Stimulated activated naive B cell treated with anti-CD40 and anti-IgM and Interleukin-4, amounts not matched to agents 10 μg/mL and 1 μg/mL and 100 μg/mL, for 72 hours (primary cell): ENCODE results near the gene ESPL1.
"Not testable (repeated sequence)": the region's sequence is repeated elsewhere in the genome, so short reads cannot be mapped to it uniquely, and the experiment has no call there.

ENCODE experiments used
- ATAC-seq, 2 donors: fragments of 150-1000 bp; cut with Tn5 transposase; replicated peaks; 2 replicates each; pipeline ENCODE4 v1.10.0; 2021; ENCODE audit warnings: moderate library complexity in 1 of 2
- DNase-seq: peaks from one replicate; pipeline ENCODE4 v3.0.0; 2021
- H3K27ac Mint-ChIP-seq: one replicate; pipeline ENCODE4 v1.8.0; 2022; ENCODE audit warnings: mild to moderate bottlenecking, mixed read lengths
- H3K27me3 Mint-ChIP-seq, 2 donors: one replicate each; pipeline ENCODE4 v1.8.0; 2022; ENCODE audit warnings: mixed read lengths in 2 of 2
- H3K36me3 Mint-ChIP-seq, 2 donors: one replicate each; pipeline ENCODE4 v1.8.0; 2022; ENCODE audit warnings: mixed read lengths in 2 of 2, mild to moderate bottlenecking in 1 of 2
- H3K4me1 Mint-ChIP-seq, 2 donors: one replicate each; pipeline ENCODE4 v1.8.0; 2022; ENCODE audit warnings: mixed read lengths in 2 of 2, mild to moderate bottlenecking in 1 of 2
- H3K4me3 Mint-ChIP-seq, 2 donors: one replicate each; pipeline ENCODE4 v1.8.0; 2022; ENCODE audit warnings: mild to moderate bottlenecking in 2 of 2, mixed read lengths in 2 of 2, moderate library complexity in 1 of 2
- H3K9me3 Mint-ChIP-seq, 2 donors: one replicate each; pipeline ENCODE4 v1.8.0; 2022; ENCODE audit warnings: mixed read lengths in 2 of 2, mild to moderate bottlenecking in 1 of 2

ESPL1 gene

DNA sequence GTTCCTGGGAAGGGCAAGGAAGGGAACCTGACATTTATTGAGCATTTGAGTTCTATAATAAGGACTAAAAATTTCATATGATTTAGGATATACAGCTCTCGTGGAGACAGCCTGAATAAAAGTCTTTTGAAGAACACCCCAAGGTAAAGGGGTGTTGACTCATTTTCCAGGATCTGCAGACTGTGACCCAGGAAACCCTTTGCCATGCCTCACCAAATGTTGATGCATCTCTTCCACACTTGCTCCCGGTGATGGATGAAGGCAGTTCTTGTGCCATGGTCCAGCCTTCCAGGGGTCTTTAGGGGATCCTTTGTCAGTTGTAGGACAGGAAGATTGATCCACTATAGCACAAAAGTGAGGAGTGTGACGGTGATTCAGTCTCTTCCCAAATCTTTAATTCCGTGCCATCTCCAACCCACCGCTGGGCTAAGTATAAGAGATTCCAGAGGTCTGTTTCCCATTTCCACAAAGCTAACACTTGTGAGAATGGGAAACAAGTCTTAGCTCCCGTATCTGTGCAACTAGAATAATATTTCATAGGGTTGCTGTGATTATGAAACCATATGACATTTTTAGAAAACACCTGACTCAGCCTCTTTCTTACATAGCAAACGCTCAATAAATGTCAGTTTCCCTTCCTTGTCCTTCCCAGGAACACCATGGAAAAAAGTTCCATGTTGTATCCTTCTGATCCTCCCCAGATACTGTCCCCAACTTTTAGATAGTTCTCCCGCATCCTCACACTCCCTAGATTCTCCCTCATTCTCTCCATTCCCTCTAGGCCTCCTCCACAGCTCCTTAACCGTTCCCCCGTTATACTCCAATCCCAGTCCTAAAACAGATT is 52.5 kb downstream of the ESPL1 start:
- Mint-ChIP-seq H3K27me3 (no peaks in the 10 kb centered on the region), H3K27ac (peak overlapping the region; percentile 96), H3K4me1 (peaks cover 21 to 38% of the 10 kb centered on the region in 2 donors), H3K4me3 (peak overlapping the region; percentile 88 to 97), H3K36me3 (peaks cover 18 to 25% of the 10 kb centered on the region in 2 donors), H3K9me3 (no peaks in the 10 kb centered on the region)
- ATAC-seq (no peak), DNase-seq (no peak)

DNA sequence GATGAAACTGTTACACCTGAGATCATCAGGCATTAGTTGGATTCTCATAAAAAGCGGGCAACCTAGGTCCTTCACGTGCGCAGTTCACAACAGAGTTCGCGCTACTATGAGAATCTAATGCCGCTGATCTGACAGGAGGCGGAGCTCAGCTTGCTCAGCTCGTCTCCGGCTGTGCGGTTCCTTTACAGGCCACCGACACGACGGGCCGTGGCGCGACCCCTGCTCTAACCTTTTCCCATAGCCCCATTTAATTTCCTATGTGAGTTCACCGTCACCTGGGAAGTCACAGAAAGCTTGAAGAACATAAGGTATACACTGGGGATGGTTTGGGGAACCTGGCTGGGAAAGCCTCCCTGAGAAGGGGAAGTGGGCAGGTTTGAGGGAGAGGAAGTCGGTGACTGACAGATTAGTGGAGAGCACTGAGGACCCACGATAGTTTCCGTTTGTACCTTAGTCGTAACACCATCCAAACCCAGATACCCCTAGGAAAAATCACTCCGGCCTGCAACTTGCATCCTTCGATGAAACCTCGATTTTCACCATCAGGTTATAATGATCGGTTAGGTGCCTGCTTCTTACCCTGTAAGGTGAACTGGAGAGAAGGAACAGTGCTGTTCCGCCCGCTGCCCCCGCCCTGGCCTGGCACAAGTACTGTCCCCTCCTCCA is 56.1 kb downstream of the ESPL1 start:
- peak; percentile 57 for DNase-seq
- ATAC-seq, result peak; percentile 52 to 53
- peak overlapping the region; percentile 76 to 91 for H3K4me3 Mint-ChIP-seq

DNA sequence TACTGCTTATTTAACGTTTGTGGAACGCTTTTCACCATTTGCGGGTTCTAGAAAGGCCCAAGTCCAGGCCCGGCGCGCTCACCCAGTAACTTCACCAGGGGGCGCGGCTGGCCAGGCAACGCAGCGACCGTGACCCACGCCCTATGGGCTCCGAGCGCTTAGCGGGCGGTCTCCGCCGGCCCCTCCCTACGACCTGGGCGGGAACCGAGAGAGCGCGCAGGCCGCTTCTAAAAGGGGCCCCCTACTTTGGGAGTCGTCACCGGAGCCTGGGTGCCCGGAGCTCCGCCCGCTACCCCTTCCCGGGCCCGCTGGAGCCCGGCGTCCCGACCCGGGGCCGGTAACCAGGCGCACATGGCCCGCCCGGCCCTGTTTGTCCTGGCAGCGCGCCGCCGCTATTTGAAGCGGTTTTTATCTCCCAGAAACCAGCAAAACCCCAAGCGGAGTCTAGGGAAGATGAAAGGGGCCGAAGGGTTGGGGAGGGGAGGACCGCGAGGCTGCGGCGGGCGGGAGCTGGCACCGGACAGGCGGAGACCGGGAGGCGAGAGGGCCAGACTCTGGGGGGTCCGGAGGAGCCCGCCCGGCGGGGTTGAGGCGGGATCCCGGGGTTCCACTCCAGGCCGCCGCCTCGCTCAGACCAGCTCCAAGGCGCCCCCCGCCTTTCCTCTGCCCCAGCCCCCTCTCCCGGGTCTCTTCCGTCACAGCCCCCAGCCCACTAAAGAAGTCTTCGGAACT is 56.8 kb downstream of the ESPL1 start:
- Mint-ChIP-seq H3K9me3 (no peaks in the 10 kb centered on the region), H3K36me3 (peaks cover 4% of the 10 kb centered on the region in 2 donors), H3K4me3 (peak overlapping the region; percentile 76 to 91), H3K27me3 (peaks cover 9 to 14% of the 10 kb centered on the region in 2 donors), H3K27ac (peak overlapping the region; percentile 97), H3K4me1 (peaks cover 19 to 43% of the 10 kb centered on the region in 2 donors)
- ATAC-seq (peak; percentile 67 to 74), DNase-seq (peak; percentile 83)

More for the DNA sequence above, 56.1 kb downstream of the ESPL1 start:
- Mint-ChIP-seq H3K9me3 (no peaks in the 10 kb centered on the region), H3K27ac (peak overlapping the region; percentile 97), H3K4me1 (peaks cover 20 to 46% of the 10 kb centered on the region in 2 donors), H3K27me3 (peaks cover 9 to 12% of the 10 kb centered on the region in 2 donors), H3K36me3 (peaks cover 6 to 8% of the 10 kb centered on the region in 2 donors)

DNA sequence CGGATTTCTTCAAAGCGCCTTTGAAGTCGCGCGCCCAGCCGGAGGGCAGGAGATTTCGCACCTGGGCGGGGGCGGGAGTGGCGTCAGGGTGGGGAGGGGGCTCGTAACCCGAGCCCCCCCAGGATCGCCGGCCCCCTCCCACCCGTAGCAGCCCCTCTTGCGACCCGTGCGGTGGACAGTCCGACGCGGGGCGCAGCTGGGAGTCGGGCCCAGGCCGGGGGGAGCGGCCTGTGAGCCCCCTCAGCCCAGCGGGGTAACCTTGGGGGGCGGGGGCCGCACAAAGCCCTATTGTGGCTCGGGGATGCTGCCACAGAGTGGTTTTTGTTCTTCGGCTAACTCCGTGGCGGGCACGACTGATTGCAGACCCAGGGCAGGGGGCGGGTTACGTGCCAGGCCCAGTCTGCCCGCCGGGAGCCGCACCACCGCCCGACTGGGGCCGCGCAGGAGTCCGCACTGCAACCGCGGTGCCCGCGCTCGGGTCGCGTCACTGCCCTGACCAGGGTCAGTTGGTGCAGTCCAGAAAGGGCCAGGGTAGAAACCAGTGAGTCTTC is 57.5 kb downstream of the ESPL1 start:
- H3K4me3 Mint-ChIP-seq, result peak overlapping the region; percentile 77 to 91
- ATAC-seq, result no peak
- no peaks in the 10 kb centered on the region for H3K9me3 Mint-ChIP-seq
- peaks cover 15 to 36% of the 10 kb centered on the region in 2 donors for H3K4me1 Mint-ChIP-seq
- peaks cover 2 to 3% of the 10 kb centered on the region in 2 donors for H3K36me3 Mint-ChIP-seq
- peak overlapping the region; percentile 26 for H3K27ac Mint-ChIP-seq
- no peak for DNase-seq
- peaks cover 14% of the 10 kb centered on the region in 2 donors for H3K27me3 Mint-ChIP-seq

DNA sequence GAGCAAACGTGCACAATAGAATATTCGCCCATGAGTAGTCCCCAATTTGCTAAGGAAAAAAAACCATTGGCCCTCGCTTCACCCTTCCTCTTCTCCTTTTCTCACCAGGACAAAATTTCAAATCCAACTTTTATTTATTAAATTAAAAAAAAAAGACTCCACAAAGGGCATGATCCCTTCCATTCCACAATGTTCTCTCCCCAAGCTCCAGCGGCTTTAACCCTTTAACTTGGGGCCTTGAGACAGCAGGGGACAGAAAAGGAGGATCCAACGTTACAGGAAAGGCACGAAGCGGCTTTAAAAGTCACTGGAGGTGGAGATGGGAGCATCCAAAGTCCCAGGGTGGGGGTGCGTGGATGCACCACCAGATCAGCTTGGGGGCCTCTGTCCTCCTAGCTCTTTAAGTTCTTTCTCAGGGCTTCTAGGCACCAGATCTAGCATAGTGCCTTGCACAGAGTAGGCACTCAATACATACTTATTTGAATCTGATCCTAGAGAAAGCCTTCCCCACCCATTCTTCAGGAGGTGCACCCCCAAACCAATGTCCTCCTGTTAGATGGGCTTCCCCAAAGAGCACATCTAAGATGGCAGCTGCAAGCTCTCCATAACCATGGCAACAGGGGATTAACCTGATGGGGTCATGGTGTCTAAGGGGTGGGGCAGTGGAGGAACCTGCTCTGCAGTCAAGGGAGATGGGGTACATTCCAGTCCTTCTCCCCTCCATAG is 58.5 kb downstream of the ESPL1 start:
- H3K4me1 Mint-ChIP-seq, result peaks cover 12 to 26% of the 10 kb centered on the region in 2 donors
- ATAC-seq, result no peak
- H3K27me3 Mint-ChIP-seq, result peaks cover 14 to 17% of the 10 kb centered on the region in 2 donors
- no peaks in the 10 kb centered on the region for H3K9me3 Mint-ChIP-seq
- H3K4me3 Mint-ChIP-seq, result peak overlapping the region; percentile 72 to 77
- H3K36me3 Mint-ChIP-seq, result no peaks in the 10 kb centered on the region
- H3K27ac Mint-ChIP-seq, result no peak overlapping the region
- no peak for DNase-seq

DNA sequence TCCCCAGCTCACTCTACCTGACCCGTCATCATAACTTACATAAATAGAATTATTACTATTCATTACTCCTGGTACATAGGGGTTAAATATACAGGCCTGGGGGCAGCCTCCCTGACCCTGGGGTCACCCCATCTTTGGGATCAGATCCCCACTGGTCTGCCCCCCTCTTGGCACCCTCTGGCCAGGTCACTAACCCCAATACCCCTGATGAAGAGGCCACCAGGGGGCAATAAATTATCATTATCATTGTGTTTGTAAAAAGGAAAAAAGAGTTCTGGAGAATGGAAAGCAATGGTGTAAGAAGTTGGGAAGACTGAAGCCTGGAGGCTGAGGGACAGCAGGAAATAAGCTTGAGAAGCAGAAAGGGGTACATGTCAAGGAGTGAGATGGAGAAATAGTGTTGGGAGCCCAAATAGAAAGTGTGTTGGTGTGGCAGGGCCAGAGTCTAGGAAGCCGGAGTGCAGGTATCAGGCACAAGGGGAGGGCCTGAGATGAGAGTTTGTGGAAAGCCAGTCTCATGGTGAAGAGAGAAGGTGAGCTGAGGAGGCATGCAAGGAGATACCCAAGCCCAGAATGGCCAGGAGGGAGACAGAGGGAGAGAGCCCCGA is 59.4 kb downstream of the ESPL1 start:
- Mint-ChIP-seq H3K27ac (no peak overlapping the region), H3K4me1 (peaks cover 12 to 22% of the 10 kb centered on the region in 2 donors), H3K36me3 (no peaks in the 10 kb centered on the region), H3K4me3 (no peak overlapping the region), H3K27me3 (peaks cover 22 to 26% of the 10 kb centered on the region in 2 donors), H3K9me3 (no peaks in the 10 kb centered on the region)
- ATAC-seq, result no peak
- DNase-seq, result no peak

DNA sequence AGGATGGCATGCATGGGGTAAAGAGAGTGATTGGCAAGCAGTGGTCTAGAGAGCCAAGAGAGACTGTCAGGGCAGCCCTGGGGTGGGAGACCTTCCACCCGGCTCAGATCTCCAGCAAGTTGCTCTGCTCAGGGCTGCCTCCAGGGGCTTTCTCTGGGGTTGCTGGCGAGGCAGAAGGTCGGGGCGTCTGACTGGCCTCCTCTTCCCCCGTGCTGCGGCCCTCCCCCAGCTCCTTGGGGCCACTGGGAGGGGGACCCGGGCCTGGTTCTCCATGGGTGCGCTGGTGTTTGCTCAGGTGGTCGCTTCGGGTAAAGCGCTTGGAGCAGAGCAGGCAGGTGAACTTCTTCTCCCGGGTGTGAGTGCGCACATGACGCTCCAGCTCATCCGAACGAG is 59.9 kb downstream of the ESPL1 start:
- Mint-ChIP-seq H3K36me3 (no peaks in the 10 kb centered on the region), H3K27me3 (peaks cover 23 to 28% of the 10 kb centered on the region in 2 donors), H3K4me3 (no peak overlapping the region), H3K9me3 (no peaks in the 10 kb centered on the region), H3K4me1 (peaks cover 11 to 22% of the 10 kb centered on the region in 2 donors), H3K27ac (no peak overlapping the region)
- ATAC-seq (no peak), DNase-seq (no peak)

DNA sequence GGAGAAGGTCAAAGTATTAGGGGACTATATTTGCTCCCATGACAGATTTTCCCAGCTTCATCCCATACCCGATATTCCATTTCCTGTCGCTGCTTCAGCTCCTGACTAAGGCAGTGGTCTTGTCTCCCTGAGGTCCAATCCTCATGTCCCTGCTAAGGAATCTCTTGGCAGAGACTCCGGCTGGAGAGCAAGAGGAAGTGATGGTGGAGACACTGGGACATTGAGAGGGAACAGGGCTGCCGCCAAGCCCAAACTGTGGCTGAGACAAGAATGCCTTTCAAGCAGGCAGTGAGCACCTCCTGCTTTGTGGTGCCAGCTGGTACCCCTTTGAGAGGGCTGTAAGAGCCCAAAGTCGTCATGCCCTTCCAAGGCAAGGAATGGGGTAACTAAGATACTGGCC is 62.6 kb downstream of the ESPL1 start:
- no peaks in the 10 kb centered on the region for H3K9me3 Mint-ChIP-seq
- H3K27me3 Mint-ChIP-seq, result peaks cover 47 to 53% of the 10 kb centered on the region in 2 donors
- DNase-seq (no peak), ATAC-seq (no peak)
- no peak overlapping the region for H3K4me3 Mint-ChIP-seq
- H3K4me1 Mint-ChIP-seq, result peaks cover 6 to 21% of the 10 kb centered on the region in 2 donors
- H3K27ac Mint-ChIP-seq, result no peak overlapping the region
- H3K36me3 Mint-ChIP-seq, result no peaks in the 10 kb centered on the region

DNA sequence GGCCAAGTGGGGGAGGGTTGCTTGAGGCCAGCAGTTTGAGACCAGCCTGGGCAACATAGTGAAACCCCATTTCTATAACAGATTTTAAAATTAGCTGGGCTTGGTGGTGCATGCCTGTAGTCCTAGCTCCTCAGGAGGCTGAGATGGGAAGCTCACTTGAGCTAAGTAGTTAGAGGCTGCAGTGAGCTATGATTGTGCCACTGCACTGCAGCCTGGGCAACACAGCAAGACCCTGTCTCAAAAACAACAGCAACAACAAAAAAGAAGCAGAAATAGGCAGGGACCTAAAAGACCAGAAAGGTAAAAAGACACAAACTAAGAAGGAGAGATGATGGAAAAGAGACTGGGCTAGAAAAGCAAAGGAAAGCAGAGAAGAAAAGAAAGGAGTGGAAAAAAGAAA is 64.2 kb downstream of the ESPL1 start:
- H3K36me3 Mint-ChIP-seq, result not testable (repeated sequence)

DNA sequence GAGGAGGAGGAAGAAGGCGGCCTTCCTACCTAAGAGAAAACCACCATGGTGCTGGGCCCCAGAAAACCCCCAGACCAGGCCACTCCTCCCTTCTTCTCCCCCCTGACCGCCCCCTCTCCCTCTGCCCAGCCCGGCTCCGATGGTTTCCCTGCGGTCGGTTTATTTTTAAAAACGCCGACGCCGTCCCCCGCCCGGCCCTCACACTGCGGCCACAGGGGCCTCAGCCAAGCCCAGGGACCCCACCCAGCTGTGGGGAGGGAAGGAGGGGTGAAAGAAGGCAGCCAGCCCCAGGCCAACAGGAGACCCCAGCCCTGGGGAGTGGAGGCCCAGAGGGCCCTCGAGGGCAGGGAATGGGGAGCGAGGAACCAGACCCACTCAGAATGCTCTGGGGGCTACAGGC is 64.6 kb downstream of the ESPL1 start:
- Mint-ChIP-seq H3K9me3 (no peaks in the 10 kb centered on the region), H3K4me1 (peaks cover 14 to 25% of the 10 kb centered on the region in 2 donors), H3K36me3 (peaks cover 0 to 2% of the 10 kb centered on the region in 2 donors), H3K27ac (no peak overlapping the region), H3K27me3 (peaks cover 56 to 68% of the 10 kb centered on the region in 2 donors), H3K4me3 (no peak overlapping the region)
- ATAC-seq (no peak), DNase-seq (no peak)

More for the DNA sequence above, 64.2 kb downstream of the ESPL1 start:
- not testable (repeated sequence) for ATAC-seq, H3K4me3 Mint-ChIP-seq, DNase-seq, H3K27ac Mint-ChIP-seq, H3K9me3 Mint-ChIP-seq
- Mint-ChIP-seq H3K4me1 (peaks cover 13 to 27% of the 10 kb centered on the region in 2 donors), H3K27me3 (peaks cover 56 to 68% of the 10 kb centered on the region in 2 donors)

DNA sequence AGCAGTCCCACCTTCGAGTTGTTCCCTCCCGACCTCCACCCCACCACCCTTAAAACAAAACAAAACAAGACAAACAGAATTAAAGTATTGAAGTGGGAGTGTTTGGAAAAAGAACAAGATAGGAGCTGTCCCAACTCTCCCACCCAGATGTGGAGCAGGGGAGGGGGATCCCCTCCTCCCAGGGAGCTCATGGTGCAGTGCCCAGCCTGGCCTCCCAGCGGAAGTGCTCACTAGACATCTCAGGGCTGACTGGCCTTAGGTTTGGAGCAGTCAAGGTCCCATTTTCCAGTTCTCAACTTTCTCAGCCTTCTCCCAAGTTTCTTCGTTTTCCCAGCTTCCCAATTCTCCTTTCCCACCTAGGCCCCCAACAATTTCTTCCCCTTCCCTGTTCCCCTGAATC is 65.2 kb downstream of the ESPL1 start:
- Mint-ChIP-seq H3K27ac (no peak overlapping the region), H3K27me3 (peaks cover 60 to 71% of the 10 kb centered on the region in 2 donors), H3K36me3 (peaks cover 0 to 3% of the 10 kb centered on the region in 2 donors), H3K4me3 (no peak overlapping the region), H3K9me3 (no peaks in the 10 kb centered on the region), H3K4me1 (peaks cover 15 to 28% of the 10 kb centered on the region in 2 donors)
- DNase-seq (no peak), ATAC-seq (no peak)

DNA sequence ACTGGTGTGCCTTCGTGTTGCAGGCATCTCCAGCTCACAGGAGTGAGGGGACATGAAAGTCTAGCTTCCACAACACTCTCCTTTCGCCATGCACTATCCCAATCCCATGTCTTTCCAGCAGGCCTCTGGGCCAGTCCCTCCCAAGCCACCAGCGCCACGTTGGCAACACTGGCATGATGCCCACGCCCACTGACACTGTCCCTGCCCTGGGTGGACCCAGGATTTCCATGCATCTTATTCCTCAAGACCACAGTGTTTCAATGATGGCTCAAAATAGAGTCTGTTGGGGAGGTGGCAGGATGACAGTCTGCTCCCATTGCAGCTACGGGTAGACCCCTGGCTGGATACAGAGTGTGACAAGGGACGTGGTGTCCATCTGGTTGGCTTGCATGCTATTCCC is 65.7 kb downstream of the ESPL1 start:
- Mint-ChIP-seq H3K9me3 (no peaks in the 10 kb centered on the region), H3K27ac (no peak overlapping the region), H3K36me3 (peaks cover 0 to 3% of the 10 kb centered on the region in 2 donors), H3K27me3 (peaks cover 61 to 75% of the 10 kb centered on the region in 2 donors), H3K4me3 (no peak overlapping the region), H3K4me1 (peaks cover 15 to 30% of the 10 kb centered on the region in 2 donors)
- no peak for ATAC-seq
- DNase-seq, result no peak

DNA sequence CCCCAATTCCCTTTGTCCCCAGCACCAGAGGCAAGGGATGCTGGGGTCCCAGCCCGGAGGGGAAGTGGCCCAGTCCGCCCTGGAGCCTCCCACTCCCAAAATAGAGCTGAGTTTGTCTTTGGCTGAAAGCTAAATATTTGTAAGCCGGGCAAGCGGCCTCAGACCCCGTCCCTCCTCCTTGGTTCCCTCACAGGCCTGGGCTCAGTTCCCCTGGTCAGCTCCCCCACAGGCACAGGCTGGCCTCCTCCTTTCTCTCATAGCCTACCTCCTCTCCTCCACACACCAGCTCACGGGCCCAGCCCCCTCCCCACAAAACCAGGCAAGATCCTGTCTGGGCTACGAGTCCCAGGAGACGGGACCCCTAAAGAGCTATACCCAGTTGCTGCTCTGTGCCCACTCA is 66.7 kb downstream of the ESPL1 start:
- Mint-ChIP-seq H3K27ac (no peak overlapping the region), H3K4me3 (no peak overlapping the region), H3K9me3 (no peaks in the 10 kb centered on the region), H3K4me1 (peaks cover 15 to 30% of the 10 kb centered on the region in 2 donors), H3K36me3 (peaks cover 0 to 3% of the 10 kb centered on the region in 2 donors), H3K27me3 (peaks cover 58 to 75% of the 10 kb centered on the region in 2 donors)
- no peak for ATAC-seq
- no peak for DNase-seq
